DMS153 treated with DMSO at 0.1 percent for 48 hours (cell line): ENCODE measurements around the gene SLC5A4.
"Not testable (repeated sequence)": the region's sequence is repeated elsewhere in the genome, so short reads cannot be mapped to it uniquely, and the experiment has no call there.

Experiments used
- DNase-seq: peaks from one replicate; lab custom pipeline; 2025; ENCODE audit not compliant: unreplicated experiment; lab: John Stamatoyannopoulos, UW

SLC5A4 gene

DNA sequence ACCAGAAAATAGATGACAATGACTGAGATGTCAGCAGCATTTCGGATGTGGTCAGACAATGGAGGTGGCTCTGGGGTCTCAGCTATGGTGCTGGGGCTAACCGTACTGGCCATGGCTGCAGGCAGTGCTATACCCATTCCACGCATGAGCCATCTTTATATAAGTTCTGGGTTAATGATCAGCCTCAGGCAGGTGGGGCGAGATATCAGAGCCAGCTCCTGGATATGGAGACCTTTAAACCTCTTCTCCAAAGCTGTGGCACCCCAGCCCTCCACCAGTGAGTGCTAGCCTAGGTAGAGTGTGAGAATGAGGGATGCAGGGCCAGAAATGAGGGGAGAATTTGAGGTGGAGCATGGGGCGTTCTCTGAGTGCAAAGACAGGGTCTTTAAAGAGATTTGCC lies at the start of gene SLC5A4:
Gene SLC5A4 (minus strand): TSS at position 131 of the 400 bp plus-strand sequence. CDS start 18 bp downstream, at position 113.
- no peak for DNase-seq

DNA sequence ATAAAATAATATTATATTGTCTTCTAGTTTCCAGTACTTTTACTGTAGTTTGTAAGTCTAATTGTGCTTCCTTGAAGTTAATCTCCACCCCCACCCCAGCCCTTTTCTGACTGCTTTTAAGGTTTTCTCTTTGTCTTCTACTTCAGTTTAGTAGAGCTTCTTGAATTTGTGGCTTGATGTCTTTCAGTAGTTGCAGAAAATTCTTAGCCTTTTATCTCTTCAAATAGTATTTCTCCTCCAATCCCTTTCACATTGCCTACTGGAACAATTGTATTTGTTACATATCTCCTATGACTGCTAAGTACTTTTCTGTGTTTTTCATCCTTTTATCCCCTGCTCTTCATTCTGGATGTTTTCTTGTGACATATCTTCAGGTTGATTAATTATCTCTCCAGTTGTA lies 38.8 kb upstream of the SLC5A4 start:
- DNase-seq: not testable (repeated sequence)

DNA sequence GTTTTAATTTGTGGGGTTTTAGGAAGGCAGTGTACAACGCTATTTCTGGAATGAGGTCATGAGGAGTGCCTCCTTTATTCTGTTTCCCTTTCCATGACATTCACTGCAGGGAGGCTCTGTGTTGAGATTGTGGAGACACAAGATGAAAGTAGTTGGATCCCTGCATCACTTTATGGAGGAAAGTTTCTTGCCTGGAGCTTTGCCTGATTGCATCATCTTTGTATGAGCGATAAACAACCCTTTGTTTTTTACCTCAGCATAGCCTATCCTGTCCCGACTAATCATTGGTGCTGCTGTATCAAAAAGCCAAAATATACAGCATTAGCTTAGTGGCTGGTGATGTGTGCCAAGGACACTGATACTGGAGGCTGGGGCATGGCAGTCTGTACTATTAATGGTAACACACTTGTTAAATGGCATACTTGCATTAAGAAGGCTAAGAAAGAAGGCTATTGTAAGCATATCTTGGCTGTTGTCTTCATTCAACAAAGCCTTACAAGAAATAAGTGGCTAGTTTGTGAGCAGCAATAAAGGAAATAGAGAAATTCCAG lies 31.2 kb upstream of the SLC5A4 start:
- no peak for DNase-seq

DNA sequence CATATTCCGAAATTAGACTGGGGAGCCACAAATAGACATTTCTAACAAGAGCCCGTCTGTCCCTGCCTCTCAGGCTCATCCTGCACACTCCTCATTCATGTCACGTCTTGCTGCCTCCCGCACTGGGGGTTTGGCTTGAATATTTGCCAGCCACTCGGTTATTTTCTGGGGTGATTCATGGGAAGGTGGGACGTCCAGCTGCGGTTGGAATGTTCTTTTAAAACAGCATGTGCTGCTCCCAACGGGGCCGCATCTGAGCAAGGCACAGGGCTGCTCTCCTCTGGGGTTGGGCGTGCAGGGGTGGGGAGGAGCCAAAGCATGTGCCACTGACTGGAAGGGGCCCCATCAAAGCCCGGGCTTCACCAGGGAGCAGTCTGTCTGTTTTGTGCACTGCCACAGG lies 25.9 kb upstream of the SLC5A4 start:
- no peak for DNase-seq

DNA sequence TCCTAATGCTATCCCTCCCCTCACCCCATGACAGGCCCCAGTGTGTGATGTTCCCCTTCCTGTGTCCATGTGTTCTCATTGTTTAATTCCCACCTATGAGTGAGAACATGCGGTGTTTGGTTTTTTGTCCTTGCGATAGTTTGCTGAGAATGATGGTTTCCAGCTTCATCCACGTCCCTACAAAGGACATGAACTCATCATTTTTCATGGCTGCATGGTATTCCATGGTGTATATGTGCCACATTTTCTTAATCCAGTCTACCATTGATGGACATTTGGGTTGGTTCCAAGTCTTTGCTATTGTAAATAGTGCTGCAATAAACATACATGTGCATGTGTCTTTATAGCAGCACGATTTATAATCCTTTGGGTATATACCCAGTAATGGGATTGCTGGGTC lies 20.2 kb upstream of the SLC5A4 start:
- not testable (repeated sequence) for DNase-seq

DNA sequence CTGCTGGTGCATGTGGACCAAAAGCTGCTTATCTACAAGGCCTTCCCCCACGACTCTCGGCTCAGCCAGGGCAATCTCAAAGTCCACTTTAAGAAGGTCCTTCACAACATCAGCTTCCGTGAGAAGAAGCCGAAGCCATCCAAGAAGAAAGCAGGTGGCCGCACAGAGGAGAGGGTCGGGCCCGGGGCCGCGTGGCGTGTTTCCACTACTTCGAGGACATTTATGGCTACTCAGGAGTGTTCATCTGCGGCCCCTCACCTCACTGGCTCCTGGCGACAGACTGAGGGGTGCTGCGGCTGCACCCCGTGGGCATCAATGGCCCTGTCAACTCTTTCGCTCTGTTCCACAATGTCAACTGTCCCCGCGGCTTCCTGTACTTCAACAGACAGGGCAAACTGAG lies 16.2 kb upstream of the SLC5A4 start:
- DNase-seq: no peak

DNA sequence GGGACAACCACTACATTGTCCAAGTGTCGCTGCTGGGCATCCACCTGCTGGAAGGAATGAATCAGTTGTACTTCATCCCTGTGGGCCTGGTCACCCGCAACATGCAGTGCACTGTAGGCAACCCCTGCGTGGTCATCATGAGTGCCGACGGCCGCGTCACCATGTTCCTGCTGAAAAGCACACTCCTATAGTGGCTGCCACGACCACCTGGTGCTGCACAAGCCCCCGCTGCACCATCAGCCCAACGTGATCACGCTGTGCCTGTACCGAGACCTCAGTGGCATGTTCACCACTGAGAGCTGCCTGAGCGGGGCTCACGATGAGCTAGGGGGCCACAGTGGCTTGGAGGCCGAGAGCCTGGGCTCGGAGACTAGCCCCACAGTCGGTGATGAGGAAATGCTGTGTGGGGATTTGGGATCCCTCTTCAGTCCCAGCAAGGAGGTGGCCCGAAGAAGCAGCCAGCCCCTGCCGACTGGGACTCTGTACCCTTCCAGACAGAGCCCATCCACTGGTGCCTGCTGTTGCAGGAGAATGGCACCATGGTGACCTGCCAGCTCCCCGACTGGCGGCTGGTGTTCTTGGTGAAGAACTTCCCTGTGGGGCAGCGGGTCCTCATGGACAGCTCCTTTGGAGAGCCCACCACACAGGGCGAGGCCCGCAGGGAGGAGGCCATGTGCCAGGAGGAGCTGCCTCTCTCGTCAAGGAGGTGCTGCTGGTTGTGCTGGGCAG lies 15.7 kb upstream of the SLC5A4 start:
- DNase-seq: no peak

DNA sequence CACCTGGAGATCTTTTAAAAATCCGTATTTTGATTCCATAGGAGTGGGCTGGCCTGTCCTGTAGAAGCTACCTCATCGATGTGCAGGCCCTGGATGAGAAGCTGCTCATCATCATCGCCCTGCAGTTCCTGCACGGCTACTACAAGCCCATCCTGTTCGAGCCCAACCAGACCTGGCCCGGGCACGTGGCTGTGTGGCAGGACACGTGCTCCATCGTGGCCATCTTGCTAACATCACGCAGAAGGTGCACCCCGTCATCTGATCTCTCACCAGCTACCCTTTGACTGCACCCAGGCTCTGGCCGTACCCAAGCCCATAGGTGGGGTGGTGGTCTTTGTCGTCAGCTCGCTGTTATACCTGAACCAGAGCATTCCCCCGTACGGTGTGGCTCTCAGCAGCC lies 14.2 kb upstream of the SLC5A4 start:
- DNase-seq: no peak

DNA sequence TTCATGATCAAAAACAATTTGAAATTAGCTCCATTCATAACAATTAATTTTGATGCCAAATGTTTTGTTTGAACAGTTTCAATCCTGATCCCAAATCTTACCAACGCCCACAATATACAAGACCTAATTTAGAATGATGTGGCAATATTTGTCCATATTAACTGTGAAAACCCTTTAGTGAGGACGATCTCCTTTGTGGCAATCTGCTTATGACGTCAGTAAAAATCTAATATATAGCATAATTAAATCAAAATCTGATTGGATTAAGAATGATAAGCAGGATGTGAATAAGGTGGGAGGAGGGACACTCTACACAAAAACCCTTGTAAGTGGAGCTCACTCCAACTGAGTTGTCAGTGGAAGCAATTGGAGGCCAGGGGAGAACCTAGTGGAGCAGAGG lies 11.9 kb upstream of the SLC5A4 start:
- no peak for DNase-seq

DNA sequence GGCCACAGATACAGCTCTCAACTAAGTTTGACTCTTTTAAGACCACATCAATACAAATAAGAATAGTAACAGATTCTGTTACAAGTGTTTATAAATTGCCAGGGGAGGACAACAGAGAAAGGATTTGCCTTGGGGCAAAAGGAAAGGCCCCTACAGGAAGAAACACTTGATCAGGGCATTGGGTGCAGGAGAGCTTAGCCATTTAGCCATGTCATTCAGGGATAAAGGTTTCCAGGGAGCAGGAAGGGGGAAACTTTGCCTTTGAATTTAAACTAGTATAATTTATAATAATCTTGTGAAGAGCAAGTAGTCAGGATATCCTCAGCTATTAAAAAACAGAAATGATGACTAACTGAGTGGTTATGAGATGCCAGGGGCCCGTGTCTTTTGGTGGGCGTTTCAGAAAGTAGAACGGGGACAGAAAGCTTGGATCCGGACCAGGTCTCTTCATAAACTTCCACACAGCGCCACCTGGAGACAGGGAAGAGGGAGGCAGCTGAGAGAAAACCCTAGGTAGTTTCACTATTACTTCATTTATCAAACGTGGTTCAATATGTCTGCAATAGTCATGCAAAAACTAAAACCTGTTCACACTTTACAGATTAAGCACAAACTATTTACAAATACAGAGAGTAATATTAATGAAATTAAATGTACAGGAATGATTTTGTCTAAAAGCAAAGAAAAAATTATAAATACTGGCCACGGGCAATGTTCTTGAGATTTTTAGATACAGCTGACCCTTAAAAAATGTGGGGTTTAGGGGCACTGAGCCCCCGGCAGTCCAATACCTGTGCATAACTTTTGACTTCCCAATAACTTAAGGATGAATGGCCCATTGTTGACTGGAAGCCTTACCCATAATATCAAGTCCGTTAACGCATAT lies 11.0 kb upstream of the SLC5A4 start:
- peak; percentile 69 for DNase-seq

DNA sequence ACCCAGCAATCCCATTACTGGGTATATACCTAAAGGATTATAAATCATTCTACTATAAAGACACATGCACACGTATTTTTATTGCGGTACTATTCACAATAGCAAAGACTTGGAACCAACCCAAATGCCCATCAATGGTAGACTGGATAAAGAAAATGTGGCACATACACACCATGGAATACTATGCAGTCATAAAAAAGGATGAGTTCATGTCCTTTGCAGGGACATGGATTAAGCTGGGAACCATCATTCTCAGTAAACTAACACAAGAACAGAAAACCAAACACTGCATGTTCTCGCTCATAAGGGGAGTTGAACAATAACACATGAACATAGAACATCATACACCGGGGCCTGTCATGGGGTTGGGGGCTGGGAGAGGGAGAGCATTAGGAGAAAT lies 8.5 kb upstream of the SLC5A4 start:
- DNase-seq: not testable (repeated sequence)

DNA sequence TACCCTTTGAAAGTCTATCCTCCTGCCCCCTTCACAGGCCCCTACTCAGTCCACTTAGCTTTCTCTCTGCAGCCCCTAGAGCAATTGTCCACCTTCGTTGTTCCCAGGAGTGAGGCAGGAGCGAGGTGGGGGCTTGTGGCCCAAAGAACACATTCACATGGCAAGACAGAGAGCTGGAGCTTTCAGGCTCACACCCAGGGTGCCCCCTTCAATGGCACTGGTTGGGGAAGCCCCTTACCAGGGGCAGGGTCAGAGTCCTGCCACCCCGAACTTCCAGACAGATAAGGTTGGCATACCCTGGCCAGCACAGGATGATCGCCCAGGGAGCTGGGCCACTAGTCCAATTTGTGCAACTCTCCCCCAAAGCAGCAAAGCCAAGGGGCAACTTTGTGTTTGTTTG lies 6.2 kb upstream of the SLC5A4 start:
- no peak for DNase-seq

DNA sequence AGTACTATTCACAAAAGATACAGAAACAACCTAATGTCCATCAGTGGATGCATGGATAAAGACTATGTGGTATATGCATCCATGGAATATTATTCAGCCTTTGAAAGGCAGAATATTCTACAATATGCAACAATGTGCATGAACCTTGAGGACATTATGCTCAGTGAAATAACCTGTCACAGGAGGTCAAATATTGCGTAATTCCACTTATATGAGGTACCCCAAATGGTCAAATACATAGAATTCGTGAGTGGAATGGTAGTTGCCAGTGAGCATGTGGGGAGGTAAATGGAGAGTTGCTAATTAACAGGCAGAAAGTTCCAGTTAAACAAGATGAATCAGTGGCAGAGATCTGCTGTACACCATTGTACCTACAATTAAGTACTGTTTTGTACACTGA lies 3.6 kb upstream of the SLC5A4 start:
- DNase-seq: no peak

DNA sequence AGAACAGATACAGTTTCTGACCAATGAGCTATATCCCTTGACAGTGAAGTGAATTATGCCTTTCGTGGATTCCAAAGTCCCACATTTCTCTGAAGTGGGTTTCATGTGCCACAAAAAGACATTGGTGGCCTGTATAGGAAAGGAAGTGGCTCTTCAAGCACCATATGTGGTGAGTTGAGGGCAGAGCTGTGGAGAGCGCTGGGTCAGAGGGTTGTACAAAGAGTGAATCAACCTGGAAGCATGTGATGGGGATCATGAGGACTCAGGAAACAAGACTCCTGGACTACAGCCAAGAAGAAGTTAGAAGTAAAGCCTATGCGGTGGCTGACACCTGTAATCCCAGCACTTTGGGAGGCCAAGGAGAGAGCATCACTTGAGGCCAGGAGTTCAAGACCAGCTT lies 579 bp upstream of the SLC5A4 start:
- no peak for DNase-seq

DNA sequence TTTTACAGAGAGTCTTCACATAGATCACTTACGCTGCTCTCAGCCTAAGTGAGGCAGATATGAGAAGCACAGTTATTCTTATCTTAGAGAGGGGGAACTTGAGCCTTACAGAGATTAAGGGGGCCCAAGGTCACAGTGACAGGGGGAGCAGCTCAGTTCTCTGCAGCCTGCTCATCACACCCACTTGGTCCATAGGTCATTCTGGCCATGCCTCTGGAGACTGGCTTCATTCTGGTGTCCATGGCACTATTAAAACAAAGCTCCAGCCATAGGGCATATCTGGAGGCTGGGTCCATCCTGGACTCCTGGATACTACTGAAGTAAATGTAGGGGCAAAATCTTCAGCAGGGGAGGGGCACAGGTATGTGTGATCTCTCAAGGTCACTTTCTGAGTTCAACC lies 5.9 kb downstream of the SLC5A4 start:
- no peak for DNase-seq

DNA sequence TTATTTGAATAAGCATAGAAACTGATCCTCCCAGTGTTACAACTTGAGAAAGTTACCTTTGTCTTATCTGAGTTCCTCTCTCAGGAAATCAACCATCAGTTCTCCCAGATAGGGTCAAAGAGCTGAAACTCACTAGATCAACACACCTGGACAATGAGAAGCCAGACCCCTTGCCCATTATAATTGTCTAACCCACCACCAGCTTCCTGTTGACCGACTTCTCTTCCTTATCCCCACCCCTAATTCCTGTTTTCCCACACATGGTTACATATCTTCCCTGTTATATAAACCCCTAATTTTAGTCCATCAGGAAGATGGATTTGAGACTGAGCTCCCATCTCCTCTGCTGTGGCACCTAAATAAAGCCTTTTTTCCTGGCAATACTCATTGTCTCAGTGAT lies 6.9 kb downstream of the SLC5A4 start:
- DNase-seq: no peak

DNA sequence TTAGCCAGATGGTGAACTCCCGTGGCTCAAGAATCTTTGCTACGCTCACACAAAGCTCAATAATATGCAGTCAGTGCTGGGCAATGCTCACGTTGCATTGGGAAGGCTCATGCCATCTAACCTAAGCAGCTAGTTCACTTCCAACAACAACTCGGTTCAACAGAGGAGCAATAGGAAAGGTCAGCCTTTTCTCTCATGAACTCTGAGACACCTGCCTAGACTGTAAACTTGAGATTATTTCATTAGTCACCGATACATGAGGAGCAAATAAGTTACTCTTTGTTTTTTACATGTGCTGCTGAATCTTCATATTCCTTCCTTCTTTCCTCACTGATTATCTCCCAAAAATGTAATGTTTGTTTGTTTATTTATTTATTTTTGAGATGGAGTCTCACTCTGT lies 9.0 kb downstream of the SLC5A4 start:
- DNase-seq: no peak

DNA sequence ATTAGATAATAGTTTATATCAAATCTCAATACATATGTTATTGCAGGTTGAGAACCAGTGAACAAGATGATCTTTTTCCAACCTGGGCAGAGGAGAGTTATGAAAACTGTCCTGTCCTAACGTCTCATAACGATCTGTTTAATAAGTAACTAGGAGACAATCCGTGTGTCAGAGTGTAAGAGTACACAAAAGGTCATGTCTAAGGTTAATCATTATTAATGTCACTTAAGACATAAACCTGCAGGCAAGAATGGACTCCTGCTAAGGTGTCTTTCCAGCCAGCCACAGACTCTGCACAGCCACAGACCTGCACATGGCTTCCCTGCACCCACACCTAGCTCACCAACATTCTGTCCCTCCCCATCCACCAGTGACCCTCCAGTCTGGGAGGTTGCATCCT lies 10.1 kb downstream of the SLC5A4 start:
- no peak for DNase-seq

DNA sequence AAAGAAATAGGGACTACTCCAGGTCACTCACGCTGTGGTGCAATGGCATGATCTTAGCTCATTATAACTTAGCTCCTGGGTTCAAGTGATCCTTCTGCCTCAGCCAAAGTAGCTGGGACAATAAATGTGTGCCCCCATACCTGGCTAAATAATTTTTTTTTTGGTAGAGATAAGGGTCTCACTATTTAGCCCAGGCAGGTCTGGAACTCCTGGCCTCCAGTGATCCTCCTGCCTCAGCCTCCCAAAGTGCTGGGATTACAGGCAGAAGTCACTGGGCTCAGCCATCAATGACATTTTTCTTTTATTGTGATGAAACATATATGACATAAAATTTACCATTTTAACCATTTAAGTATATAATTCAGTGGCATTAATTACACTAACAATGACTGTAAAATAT lies 10.6 kb downstream of the SLC5A4 start:
- no peak for DNase-seq

DNA sequence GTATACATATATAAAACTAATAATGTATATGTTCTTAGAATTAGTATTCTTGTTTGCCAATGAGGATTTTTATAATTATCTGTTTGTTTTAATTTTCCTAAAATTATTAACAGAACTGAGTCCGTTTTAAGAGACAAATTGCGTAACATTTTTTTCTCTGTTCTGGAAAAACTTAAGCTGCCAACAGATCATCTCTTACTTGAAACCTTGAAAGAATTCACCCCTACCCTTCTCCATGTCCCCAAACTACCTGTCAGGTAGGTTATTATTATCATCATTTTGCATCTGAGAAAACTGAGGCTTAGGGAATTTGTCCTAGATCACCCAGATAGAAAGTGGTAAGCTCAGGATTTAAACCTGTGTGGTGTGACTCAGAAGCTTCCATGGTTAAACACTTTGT lies 14.7 kb downstream of the SLC5A4 start:
- no peak for DNase-seq

DNA sequence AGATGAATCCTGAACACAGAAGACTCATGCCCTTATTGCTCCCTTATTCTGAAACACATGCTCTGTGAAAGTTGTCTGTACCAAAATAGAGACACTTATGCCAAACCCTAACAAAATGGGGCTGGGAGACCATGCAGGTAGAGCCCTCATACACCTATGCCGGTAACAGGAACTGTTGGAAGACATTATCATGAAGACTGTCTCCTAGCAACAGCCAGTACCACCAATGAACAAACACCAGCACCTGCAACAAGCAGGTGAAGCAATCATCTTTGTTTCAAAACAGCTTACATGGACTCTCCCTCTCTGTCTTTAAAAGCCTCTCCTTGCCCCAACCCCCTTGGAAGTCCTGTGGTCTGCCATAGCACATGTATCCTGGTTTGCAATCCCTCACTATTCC lies 17.2 kb downstream of the SLC5A4 start:
- peak; percentile 80 for DNase-seq

DNA sequence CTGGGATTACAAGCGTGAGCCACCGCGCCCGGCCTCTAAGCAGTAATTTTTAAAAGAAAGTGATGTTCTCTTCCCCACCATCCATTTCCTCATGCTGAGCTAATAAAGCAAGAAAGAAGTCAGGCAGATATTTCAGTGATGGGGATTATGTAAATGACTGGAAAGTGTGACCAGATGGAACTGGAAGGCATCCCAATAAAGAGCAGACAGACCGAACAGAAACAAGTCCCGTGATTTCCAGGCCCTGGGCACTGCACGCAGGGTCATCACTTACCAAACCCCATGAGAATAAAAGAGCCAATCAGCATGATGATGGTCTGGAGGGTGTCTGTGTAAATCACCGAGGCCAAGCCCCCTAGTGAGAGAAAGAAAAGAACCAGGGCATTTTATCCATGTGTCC lies 18.2 kb downstream of the SLC5A4 start:
- DNase-seq: no peak
